Hepatocyte (in vitro differentiated cells): Measurements from ENCODE around the gene UBXN6. TPM values are rescaled to one million over a fixed set of nuclear protein-coding genes. Genes with fewer than 3 reads are reported as not detected.
A peak's percentile ranks its signal among the peaks of the same experiment; 100 is the strongest.

Experiments
- DNase-seq: peaks from one replicate; pipeline ENCODE4 v3.0.0-alpha.2; 2016; ENCODE audit warnings: low spot score
- H2AFZ ChIP-seq: fragments of 200-600 bp; sonication (generic); 2 replicates; pipeline ENCODE4 v1.6.0; 2016; ENCODE audit warnings: antibody characterized with exemption, mild to moderate bottlenecking
- H3K27ac ChIP-seq: fragments of 200-600 bp; sonication (generic); 2 replicates; pipeline ENCODE4 v1.5.1; 2016; ENCODE audit warnings: mild to moderate bottlenecking
- H3K27me3 ChIP-seq: fragments of 200-600 bp; sonication (generic); 2 replicates; pipeline ENCODE4 v1.6.1; 2016
- H3K36me3 ChIP-seq: fragments of 200-600 bp; sonication (generic); replicated peaks from 2 replicates; pipeline ENCODE4 v1.5.1; 2016; ENCODE audit warnings: low read depth; ENCODE audit not compliant: insufficient read depth
- H3K4me1 ChIP-seq: fragments of 200-600 bp; sonication (generic); 2 replicates; pipeline ENCODE4 v1.5.1; 2016; ENCODE audit warnings: mild to moderate bottlenecking, moderate library complexity; ENCODE audit not compliant: insufficient read depth
- H3K4me2 ChIP-seq: fragments of 200-600 bp; sonication (generic); 2 replicates; pipeline ENCODE4 v1.6.0; 2016
- H3K4me3 ChIP-seq: fragments of 200-600 bp; sonication (generic); 2 replicates; pipeline ENCODE4 v1.5.1; 2016; ENCODE audit warnings: mild to moderate bottlenecking
- H3K79me2 ChIP-seq: fragments of 200-600 bp; sonication (generic); 2 replicates; pipeline ENCODE4 v1.6.0; 2017; ENCODE audit warnings: mild to moderate bottlenecking
- H3K9me2 ChIP-seq: fragments of 200-600 bp; sonication (generic); replicated peaks from 2 replicates; pipeline ENCODE4 v1.6.0; 2017; ENCODE audit warnings: mild to moderate bottlenecking; ENCODE audit not compliant: insufficient read depth
- H3K9me3 ChIP-seq: fragments of 200-600 bp; sonication (generic); 2 replicates; pipeline ENCODE4 v1.5.1; 2016; ENCODE audit warnings: low read depth, mild to moderate bottlenecking
- H4K20me1 ChIP-seq: fragments of 200-600 bp; sonication (generic); 2 replicates; pipeline ENCODE4 v1.6.0; 2016; ENCODE audit warnings: mild to moderate bottlenecking; ENCODE audit not compliant: insufficient read depth, poor library complexity, severe bottlenecking
- CTCF ChIP-seq: fragments of 200-600 bp; sonication (generic); IDR thresholded peaks from 2 replicates; pipeline ENCODE4 v1.5.1; 2016; ENCODE audit warnings: antibody characterized with exemption, mild to moderate bottlenecking; ENCODE audit not compliant: poor library complexity
- EZH2 ChIP-seq: fragments of 200-600 bp; sonication (generic); IDR thresholded peaks from 2 replicates; pipeline ENCODE4 v1.6.1; 2016; ENCODE audit warnings: antibody characterized with exemption, mild to moderate bottlenecking, borderline replicate concordance
- EZH2phosphoT487 ChIP-seq: fragments of 200-600 bp; sonication (generic); IDR thresholded peaks from one replicate; pipeline ENCODE4 v1.6.1; 2018; ENCODE audit warnings: antibody characterized with exemption, mild to moderate bottlenecking, low read depth, moderate library complexity; ENCODE audit not compliant: unreplicated experiment, severe bottlenecking
- WGBS: methylation state at CpG from one replicate; pipeline ENCODE4 v1.1.6; 2016; ENCODE audit warnings: low lambda C conversion rate; ENCODE audit errors: missing lambda C conversion rate; 5-methylcytosine and 5-hydroxymethylcytosine counted together
- polyA plus RNA-seq: library from polyadenylated mRNA; unstranded; fragments of >200 nt; fragmentation: Nextera tagmentation; extraction: Ambion mirVana; gene quantifications from 2 replicates; pipeline ENCODE4 v1.2.1, GENCODE V29; 2016
- total RNA-seq: library from RNA; depleted of rRNA; stranded (reverse); fragments of >200 nt; gene quantifications from 2 replicates; pipeline ENCODE4 v1.2.3, GENCODE V29; 2014

Gene UBXN6
- total and polyA plus RNA-seq, 2 experiments from 2014 or later: 36.8 to 88.6 TPM

- H2AFZ ChIP-seq: peak overlapping the region; percentile 72
- 4% methylated on average over 17 of the region's 53 CpGs for WGBS
- no peak for TF ChIP-seq CTCF
- no peak for TF ChIP-seq EZH2phosphoT487
- TF ChIP-seq EZH2: no peak
- peak; percentile 86 for DNase-seq
- H3K9me2 ChIP-seq: no peaks in the 10 kb centered on the region
- peaks cover 5% of the 10 kb centered on the region for H4K20me1 ChIP-seq
- peaks cover 31% of the 10 kb centered on the region for H3K79me2 ChIP-seq
- H3K27ac ChIP-seq: peak overlapping the region; percentile 100
- peaks cover 15% of the 10 kb centered on the region for H3K4me1 ChIP-seq
- H3K27me3 ChIP-seq: no peaks in the 10 kb centered on the region
- peak overlapping the region; percentile 98 for H3K4me2 ChIP-seq
- H3K4me3 ChIP-seq: peak overlapping the region; percentile 89
- H3K9me3 ChIP-seq: no peaks in the 10 kb centered on the region
- H3K36me3 ChIP-seq: no peaks in the 10 kb centered on the region
Observed at GRCh38 chr19:4456843-4457653, 546 bp downstream of the UBXN6 start.

- Histone ChIP-seq H3K4me1 (peaks cover 15% of the 10 kb centered on the region), H3K27me3 (no peaks in the 10 kb centered on the region), H3K4me2 (peak overlapping the region; percentile 98), H3K9me3 (no peaks in the 10 kb centered on the region), H2AFZ (peak overlapping the region; percentile 5), H3K36me3 (no peaks in the 10 kb centered on the region), H3K79me2 (peaks cover 31% of the 10 kb centered on the region), H3K4me3 (peak overlapping the region; percentile 89), H3K9me2 (no peaks in the 10 kb centered on the region), H3K27ac (peak overlapping the region; percentile 100), H4K20me1 (peaks cover 5% of the 10 kb centered on the region)
- WGBS: 6% methylated on average over 9 of the region's 9 CpGs
- DNase-seq: peak; percentile 86
- TF ChIP-seq EZH2: no peak
- no peak for TF ChIP-seq CTCF
- TF ChIP-seq EZH2phosphoT487: no peak
Observed at GRCh38 chr19:4456476-4456842, 1.1 kb downstream of the UBXN6 start.

DNA sequence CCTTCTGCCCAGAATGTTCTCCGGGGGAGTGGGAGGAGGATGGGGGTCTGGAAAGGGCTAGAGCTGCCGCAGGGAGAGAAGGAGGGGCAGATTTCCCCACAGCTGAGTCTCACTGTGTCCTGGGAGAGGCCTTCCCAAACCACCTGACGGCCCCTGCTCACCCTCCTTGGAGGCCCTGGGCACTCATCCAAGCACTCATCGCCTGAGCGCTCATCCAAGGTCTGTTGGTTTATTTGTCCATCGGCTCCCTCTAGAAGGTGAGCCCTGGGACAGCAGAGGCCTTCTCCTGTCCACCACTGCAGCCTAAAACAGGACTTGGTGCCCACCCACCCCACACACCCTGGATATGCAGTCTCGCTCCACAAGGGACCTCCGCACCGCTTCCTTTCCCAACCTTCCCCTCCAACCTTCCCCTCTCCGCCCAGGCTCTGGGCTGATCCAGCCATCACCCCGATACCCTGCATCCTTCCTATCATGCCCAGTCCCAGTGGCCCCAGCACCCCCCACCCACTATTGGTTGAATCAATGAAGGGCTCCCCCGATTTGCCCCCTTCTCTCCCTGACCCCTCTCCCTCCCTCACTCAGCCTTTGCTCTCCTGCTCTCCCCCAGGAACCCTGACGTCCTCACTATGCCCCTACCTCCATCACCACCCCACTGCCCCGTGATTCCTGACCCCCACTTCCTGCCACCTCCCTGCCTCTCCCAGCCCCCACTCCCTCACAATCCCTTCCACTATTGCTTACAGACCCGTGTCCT lies 1.7 kb downstream of the UBXN6 start:
- peak overlapping the region; percentile 98 for H3K4me2 ChIP-seq
- H3K27me3 ChIP-seq: no peaks in the 10 kb centered on the region
- peak overlapping the region; percentile 100 for H3K27ac ChIP-seq
- peak overlapping the region; percentile 89 for H3K4me3 ChIP-seq
- WGBS: 47% methylated on average over 11 of the region's 15 CpGs
- peaks cover 31% of the 10 kb centered on the region for H3K79me2 ChIP-seq
- TF ChIP-seq EZH2 (no peak), EZH2phosphoT487 (no peak), CTCF (peak; percentile 5)
- no peaks in the 10 kb centered on the region for H3K9me2 ChIP-seq
- no peaks in the 10 kb centered on the region for H3K36me3 ChIP-seq
- H3K4me1 ChIP-seq: peaks cover 15% of the 10 kb centered on the region
- peak; percentile 79 for DNase-seq
- H3K9me3 ChIP-seq: no peaks in the 10 kb centered on the region
- H2AFZ ChIP-seq: no peak overlapping the region
- H4K20me1 ChIP-seq: peaks cover 5% of the 10 kb centered on the region
